GM12873 (cell line): ENCODE measurements around the gene STPG2.

Experiments used
- TF ChIP-seq, protein P1 (sequence below): IDR thresholded peaks from 2 replicates; pipeline ENCODE4 v1.5.1; 2012; ENCODE audit warnings: low read depth, mild to moderate bottlenecking, moderate library complexity, low read length, control low read depth; ENCODE audit not compliant: insufficient read depth; ENCODE audit errors: missing control alignments

STPG2 gene

DNA sequence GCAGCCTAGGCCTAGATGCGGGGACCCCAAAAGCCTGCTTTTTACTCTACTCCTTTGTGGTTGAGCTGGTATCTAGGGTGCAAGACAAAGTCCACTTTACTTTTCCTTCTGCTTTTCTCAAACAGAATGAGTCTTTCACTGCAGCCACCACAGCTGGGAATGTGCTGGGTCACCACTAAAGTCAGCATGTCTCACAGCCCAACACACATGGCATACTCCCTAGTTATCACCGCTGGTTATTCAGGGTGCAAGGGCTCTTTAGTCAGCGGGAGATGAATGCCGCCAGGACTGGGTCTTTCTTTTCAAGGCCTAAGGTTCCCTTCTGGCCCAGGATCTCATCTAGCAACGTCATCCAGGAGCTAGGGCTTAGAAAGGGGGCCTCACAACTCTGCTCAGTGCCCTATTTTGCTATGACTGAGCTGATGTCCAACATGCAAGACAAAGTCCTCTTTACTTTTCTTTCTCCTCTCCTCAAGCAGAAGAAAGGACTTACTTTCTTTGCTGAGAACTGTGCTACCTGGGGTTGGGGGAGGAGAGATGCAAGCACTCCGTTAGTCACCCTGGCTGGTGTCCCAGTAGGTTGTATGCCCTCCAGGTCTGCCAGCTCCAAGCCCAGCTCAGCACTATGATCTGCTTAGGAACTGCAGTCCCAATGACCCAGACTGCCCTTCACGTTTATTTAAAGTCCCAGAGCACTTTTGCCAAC lies 22.9 kb upstream of the STPG2 start:
- TF ChIP-seq, protein P1, sequence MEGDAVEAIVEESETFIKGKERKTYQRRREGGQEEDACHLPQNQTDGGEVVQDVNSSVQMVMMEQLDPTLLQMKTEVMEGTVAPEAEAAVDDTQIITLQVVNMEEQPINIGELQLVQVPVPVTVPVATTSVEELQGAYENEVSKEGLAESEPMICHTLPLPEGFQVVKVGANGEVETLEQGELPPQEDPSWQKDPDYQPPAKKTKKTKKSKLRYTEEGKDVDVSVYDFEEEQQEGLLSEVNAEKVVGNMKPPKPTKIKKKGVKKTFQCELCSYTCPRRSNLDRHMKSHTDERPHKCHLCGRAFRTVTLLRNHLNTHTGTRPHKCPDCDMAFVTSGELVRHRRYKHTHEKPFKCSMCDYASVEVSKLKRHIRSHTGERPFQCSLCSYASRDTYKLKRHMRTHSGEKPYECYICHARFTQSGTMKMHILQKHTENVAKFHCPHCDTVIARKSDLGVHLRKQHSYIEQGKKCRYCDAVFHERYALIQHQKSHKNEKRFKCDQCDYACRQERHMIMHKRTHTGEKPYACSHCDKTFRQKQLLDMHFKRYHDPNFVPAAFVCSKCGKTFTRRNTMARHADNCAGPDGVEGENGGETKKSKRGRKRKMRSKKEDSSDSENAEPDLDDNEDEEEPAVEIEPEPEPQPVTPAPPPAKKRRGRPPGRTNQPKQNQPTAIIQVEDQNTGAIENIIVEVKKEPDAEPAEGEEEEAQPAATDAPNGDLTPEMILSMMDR: no peak

- TF ChIP-seq, protein P1: no peak
These were observed 19.4 kb upstream of the STPG2 start for GRCh38 chr4:98162696-98163095.

DNA sequence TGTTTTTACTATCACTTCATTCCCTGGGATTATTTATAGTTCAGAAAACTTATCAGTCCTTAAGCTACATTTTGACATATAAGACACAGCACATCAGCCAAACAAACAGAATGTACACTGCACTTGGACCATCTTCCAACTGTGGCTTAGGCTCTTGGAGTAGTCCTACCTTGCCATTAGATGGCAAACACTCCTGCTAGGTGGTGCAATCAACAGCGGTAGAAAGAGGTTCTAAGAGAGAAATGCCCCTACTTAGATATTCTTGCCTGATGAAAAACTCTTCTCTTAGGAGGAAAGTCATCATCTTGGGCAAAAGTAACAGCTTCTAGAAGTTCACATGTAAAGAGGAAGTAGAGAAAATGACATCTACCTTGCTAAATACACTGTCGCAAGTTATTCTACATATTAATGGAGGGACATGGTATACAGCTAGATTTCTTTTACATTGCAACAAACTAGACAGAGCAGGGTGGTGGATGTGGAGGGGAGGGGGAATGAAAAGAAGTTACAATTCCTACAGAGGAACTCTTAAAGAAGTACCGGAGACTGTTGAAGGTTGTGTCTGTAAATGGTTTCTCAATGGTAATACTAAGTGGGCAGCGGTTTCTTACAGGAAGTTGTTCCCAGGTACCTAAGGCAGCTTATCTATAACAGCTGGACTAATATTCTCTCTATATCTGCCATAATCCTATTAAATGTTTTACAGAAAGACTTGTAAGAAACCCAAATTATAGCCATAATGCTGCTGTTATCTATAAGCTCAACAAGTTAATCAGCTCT lies 8.1 kb upstream of the STPG2 start:
- TF ChIP-seq, protein P1: no peak

DNA sequence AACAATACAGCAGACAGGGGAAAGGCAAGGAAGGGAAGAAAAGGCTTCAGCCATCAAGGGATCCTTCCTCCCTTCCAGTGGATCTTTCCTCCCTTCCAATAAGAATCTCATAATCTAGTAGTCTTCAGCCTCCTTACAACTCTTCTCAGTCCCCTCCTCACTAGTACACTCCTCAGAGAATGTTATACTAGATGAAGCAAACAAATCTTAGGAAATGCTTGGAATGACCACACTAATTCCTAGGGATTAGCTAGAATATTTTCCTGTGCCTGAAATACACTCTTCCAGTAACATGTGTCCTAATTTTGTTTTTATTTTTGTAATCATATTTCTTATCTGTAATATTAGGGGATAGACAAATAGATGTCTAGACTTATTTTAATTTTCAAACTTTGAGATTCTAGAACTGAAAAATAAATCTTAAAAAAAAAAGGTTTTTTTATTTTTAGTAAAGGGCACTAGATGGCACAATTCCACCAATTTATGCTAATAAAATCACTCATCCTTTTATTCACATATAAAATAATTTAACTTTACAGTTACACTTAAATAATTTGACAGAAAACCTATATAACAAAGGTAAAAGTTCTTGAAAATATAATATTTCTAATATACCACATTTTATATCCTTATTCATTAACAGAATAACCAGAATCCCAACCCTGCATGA lies 7.0 kb upstream of the STPG2 start:
- TF ChIP-seq, protein P1: no peak

- TF ChIP-seq, protein P1: no peak
These were observed 5.6 kb upstream of the STPG2 start for GRCh38 chr4:98148856-98149255.

DNA sequence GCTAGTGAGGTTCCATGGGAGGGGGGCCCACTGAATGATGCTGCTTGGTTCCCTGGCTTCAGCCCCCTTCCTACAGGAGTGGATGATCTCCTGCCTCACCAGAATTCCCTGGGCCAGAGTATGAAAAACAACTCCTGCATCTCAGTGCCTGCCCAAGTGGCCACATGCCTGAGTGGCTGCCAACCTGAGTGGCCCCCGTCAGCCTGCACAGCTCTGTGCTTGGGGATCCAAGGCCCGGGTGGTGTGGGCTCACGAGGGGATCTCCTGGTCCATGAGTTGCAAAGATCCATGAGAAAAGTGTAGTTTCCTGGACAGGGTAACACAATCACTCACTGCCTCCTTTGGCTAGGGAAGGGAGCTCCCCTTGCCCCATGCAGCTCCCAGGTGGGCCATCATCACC lies 17.1 kb downstream of the STPG2 start:
- TF ChIP-seq, protein P1: no peak

GRCh38 chr4:98125585-98125984 lies 17.7 kb downstream of the STPG2 start:
- TF ChIP-seq, protein P1: no peak
